ENCODE results near the gene LRP1. TPM values are rescaled to one million over a fixed set of nuclear protein-coding genes. Genes with fewer than 3 reads are reported as not detected.

The LRP1 gene
- total RNA-seq, 3 donors from 2014 or later (not counting 1 experiment from before 2014, with no cell fraction given): 6.7 to 13.1 (median 9.5) TPM

- H3K4me1 Mint-ChIP-seq: peaks cover 0 to 14% of the 10 kb centered on the region in 2 donors
- intact Hi-C loops (cut with micrococcal nuclease): no loop called here
- TF ChIP-seq, protein P1, sequence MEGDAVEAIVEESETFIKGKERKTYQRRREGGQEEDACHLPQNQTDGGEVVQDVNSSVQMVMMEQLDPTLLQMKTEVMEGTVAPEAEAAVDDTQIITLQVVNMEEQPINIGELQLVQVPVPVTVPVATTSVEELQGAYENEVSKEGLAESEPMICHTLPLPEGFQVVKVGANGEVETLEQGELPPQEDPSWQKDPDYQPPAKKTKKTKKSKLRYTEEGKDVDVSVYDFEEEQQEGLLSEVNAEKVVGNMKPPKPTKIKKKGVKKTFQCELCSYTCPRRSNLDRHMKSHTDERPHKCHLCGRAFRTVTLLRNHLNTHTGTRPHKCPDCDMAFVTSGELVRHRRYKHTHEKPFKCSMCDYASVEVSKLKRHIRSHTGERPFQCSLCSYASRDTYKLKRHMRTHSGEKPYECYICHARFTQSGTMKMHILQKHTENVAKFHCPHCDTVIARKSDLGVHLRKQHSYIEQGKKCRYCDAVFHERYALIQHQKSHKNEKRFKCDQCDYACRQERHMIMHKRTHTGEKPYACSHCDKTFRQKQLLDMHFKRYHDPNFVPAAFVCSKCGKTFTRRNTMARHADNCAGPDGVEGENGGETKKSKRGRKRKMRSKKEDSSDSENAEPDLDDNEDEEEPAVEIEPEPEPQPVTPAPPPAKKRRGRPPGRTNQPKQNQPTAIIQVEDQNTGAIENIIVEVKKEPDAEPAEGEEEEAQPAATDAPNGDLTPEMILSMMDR (IDR thresholded peaks at IDR 0.05): no peak
- Histone ChIP-seq H3K36me3 (ENCODE audit: control insufficient read depth, insufficient read depth, low read length) (no peaks in the 10 kb centered on the region), H3K27me3 (ENCODE audit: control insufficient read depth, insufficient read depth, low read length) (no peaks in the 10 kb centered on the region), H3K9me3 (ENCODE audit: control insufficient read depth, insufficient read depth, low read length) (no peaks in the 10 kb centered on the region), H3K4me3 (ENCODE audit: low read length) (no peak overlapping the region), H3K4me1 (ENCODE audit: control insufficient read depth, insufficient read depth, low read length) (peaks cover under 1% of the 10 kb centered on the region), H3K27ac (ENCODE audit: low read length) (no peak overlapping the region)
- H3K4me3 Mint-ChIP-seq: no peak overlapping the region
- H3K9me3 Mint-ChIP-seq: no peaks in the 10 kb centered on the region
- 64% methylated on average over 4 of the region's 7 CpGs for WGBS (ENCODE audit: insufficient coverage)
- no peak for DNase-seq
- no peak overlapping the region for H3K27ac Mint-ChIP-seq
- H3K36me3 Mint-ChIP-seq: no peaks in the 10 kb centered on the region
- ATAC-seq: peak in 1 of 3 donors; percentile 32
- peaks cover 0 to 5% of the 10 kb centered on the region in 2 donors for H3K27me3 Mint-ChIP-seq (ENCODE audit: low read depth in 2 of 2)
Measured at GRCh38 chr12:57248934-57249742, 120.9 kb downstream of the LRP1 start.

- Histone ChIP-seq H3K4me3 (ENCODE audit: low read length) (no peak overlapping the region), H3K27ac (ENCODE audit: low read length) (no peak overlapping the region), H3K27me3 (ENCODE audit: control insufficient read depth, insufficient read depth, low read length) (no peaks in the 10 kb centered on the region), H3K4me1 (ENCODE audit: control insufficient read depth, insufficient read depth, low read length) (no peaks in the 10 kb centered on the region), H3K36me3 (ENCODE audit: control insufficient read depth, insufficient read depth, low read length) (peaks cover 6% of the 10 kb centered on the region), H3K9me3 (ENCODE audit: control insufficient read depth, insufficient read depth, low read length) (no peaks in the 10 kb centered on the region)
- intact Hi-C loops (cut with micrococcal nuclease): no loop called here
- no peak overlapping the region for H3K4me3 Mint-ChIP-seq
- DNase-seq: no peak
- 100% methylated on average over 1 of the region's 3 CpGs for WGBS (ENCODE audit: insufficient coverage)
- H3K9me3 Mint-ChIP-seq: no peaks in the 10 kb centered on the region
- no peak for ATAC-seq
- H3K4me1 Mint-ChIP-seq: peaks cover 0 to 8% of the 10 kb centered on the region in 2 donors
- TF ChIP-seq, protein P1 (IDR thresholded peaks at IDR 0.05): no peak
- H3K36me3 Mint-ChIP-seq: no peaks in the 10 kb centered on the region
- H3K27me3 Mint-ChIP-seq (ENCODE audit: low read depth in 2 of 2): no peaks in the 10 kb centered on the region
- no peak overlapping the region for H3K27ac Mint-ChIP-seq
Measured at GRCh38 chr12:57250541-57250940, 122.3 kb downstream of the LRP1 start.

DNA sequence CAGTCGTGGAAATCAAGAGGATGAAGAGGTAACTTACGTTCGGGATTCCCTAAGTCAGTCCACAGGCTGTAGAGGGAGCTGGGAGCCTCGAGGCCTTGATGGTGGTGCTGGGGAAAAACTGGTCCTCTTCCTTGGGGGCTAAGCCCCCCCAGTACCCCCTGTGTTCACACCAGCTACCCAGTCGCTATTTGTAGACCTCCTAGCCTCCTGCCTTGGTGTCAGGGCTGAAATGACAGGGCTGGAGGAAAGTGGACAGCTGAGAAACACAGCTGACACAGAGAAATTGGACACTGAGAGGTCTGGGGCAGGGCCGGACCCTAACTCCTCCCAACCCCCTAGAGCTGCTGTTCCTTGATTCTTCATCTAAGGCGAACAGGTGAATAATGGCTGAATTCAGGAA, 122.7 kb downstream of the LRP1 start, which contains the start of gene STAC3:
TSS of gene STAC3 (minus strand) at position 232 of the 400 bp plus-strand sequence. CDS start 1,551 bp downstream, outside the sequence.
- H3K27me3 Mint-ChIP-seq (ENCODE audit: low read depth in 2 of 2): no peaks in the 10 kb centered on the region
- DNase-seq: no peak

More for the DNA sequence above, 122.7 kb downstream of the LRP1 start, which contains the start of gene STAC3:
- H3K4me3 ChIP-seq (ENCODE audit: low read length): no peak within 1 kb of the TSS
- no peak for ATAC-seq
- no peaks in the 10 kb centered on the region for H3K27me3 ChIP-seq (ENCODE audit: control insufficient read depth, insufficient read depth, low read length)
- H3K27ac ChIP-seq (ENCODE audit: low read length): no peak within 1 kb of the TSS
- intact Hi-C loops (cut with micrococcal nuclease): no loop called here
- no peaks in the 10 kb centered on the region for H3K36me3 Mint-ChIP-seq
- 81% methylated on average over 5 of the region's 7 CpGs for WGBS (ENCODE audit: insufficient coverage)
- H3K4me1 Mint-ChIP-seq: peaks cover 0 to 8% of the 10 kb centered on the region in 2 donors
- H3K27ac Mint-ChIP-seq: no peak within 1 kb of the TSS
- no peaks in the 10 kb centered on the region for H3K9me3 Mint-ChIP-seq
- TF ChIP-seq, protein P1 (IDR thresholded peaks at IDR 0.05): no peak
- H3K4me3 Mint-ChIP-seq: no peak within 1 kb of the TSS
- H3K4me1 ChIP-seq (ENCODE audit: control insufficient read depth, insufficient read depth, low read length): no peaks in the 10 kb centered on the region
- H3K36me3 ChIP-seq (ENCODE audit: control insufficient read depth, insufficient read depth, low read length): peaks cover 10% of the 10 kb centered on the region
- H3K9me3 ChIP-seq (ENCODE audit: control insufficient read depth, insufficient read depth, low read length): no peaks in the 10 kb centered on the region
